Left hindlimb (tissue), 1 donor: Measurements from ENCODE around the gene OR2A42.
"Not testable (repeated sequence)": the region's sequence is repeated elsewhere in the genome, so short reads cannot be mapped to it uniquely, and the experiment has no call there.

ENCODE experiments used
- DNase-seq: peaks from one replicate; pipeline ENCODE4 v3.0.0-alpha.2; 2018

OR2A42 gene, protein sequence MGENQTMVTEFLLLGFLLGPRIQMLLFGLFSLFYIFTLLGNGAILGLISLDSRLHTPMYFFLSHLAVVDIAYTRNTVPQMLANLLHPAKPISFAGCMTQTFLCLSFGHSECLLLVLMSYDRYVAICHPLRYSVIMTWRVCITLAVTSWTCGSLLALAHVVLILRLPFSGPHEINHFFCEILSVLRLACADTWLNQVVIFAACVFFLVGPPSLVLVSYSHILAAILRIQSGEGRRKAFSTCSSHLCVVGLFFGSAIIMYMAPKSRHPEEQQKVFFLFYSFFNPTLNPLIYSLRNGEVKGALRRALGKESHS

GRCh38 chr7:144239365-144239764 is at the start of gene OR2A42:
Gene OR2A42 (minus strand): TSS chr7:144239605. CDS start chr7:144232843, 6,762 bp downstream.
- DNase-seq: not testable (repeated sequence)

- DNase-seq: not testable (repeated sequence)
Measured at GRCh38 chr7:144287171-144287784, 47.9 kb upstream of the OR2A42 start.

- not testable (repeated sequence) for DNase-seq
Measured at GRCh38 chr7:144283716-144284115, 44.3 kb upstream of the OR2A42 start.

DNA sequence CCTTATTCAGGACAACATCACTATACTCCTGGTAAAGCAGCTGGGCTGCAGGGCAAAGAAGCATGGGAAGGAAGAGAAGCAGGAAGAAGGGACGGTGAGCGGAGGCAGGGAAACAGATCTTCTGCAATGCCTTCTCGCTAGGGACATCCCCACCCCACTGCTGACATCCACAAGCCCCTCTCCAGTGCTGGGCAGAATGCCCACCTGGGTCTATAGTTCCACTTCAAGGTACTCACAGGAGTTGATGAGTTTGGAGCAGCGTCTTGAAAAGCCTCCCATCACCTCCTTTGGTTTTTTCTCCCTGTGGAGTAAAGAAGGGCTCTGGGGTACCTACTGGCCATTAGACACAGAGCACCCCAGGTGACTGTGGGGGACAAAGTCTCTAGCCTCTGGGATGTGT is 43.1 kb upstream of the OR2A42 start:
- not testable (repeated sequence) for DNase-seq

- DNase-seq: not testable (repeated sequence)
Measured at GRCh38 chr7:144281981-144282380, 42.6 kb upstream of the OR2A42 start.

- not testable (repeated sequence) for DNase-seq
Measured at GRCh38 chr7:144280010-144280409, 40.6 kb upstream of the OR2A42 start.

- DNase-seq: not testable (repeated sequence)
Measured at GRCh38 chr7:144275281-144275680, 35.9 kb upstream of the OR2A42 start.

- DNase-seq: not testable (repeated sequence)
Measured at GRCh38 chr7:144269188-144269587, 29.8 kb upstream of the OR2A42 start, which contains the start of gene CTAGE8. Gene CTAGE8 (minus strand): TSS chr7:144269288. CDS start chr7:144269250, 38 bp downstream.

- DNase-seq: not testable (repeated sequence)
Measured at GRCh38 chr7:144264692-144265091, 25.3 kb upstream of the OR2A42 start, which contains the start of gene OR2A7. Gene OR2A7 (minus strand): TSS chr7:144264792. CDS start chr7:144259628, 5,164 bp downstream.

- DNase-seq: not testable (repeated sequence)
Measured at GRCh38 chr7:144262128-144262527, 22.7 kb upstream of the OR2A42 start.

GRCh38 chr7:144259067-144259466 is 19.7 kb upstream of the OR2A42 start:
- not testable (repeated sequence) for DNase-seq

- DNase-seq: peak; percentile 12
Measured at GRCh38 chr7:144256112-144256511, 16.7 kb upstream of the OR2A42 start.

DNA sequence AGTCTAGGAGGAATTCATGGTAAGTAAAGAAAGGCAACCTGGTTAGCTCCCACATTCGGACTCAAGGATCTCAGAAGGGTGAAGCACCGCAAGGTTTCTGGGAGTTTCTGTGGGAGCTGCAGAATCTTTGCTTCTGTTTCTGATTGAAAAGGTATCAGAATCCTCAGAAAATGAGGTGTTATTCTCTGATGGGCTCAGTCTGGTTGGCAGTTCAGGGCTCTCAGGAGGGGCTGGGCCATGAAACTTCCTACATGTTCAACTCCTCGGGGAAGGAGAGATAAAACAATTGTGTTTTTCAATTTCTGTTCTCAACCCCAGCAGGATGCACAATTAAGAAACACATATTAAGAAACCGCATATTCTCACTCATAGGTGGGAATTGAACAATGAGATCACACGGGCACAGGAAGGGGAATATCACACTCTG is 16.1 kb upstream of the OR2A42 start:
- DNase-seq: peak; percentile 4

DNA sequence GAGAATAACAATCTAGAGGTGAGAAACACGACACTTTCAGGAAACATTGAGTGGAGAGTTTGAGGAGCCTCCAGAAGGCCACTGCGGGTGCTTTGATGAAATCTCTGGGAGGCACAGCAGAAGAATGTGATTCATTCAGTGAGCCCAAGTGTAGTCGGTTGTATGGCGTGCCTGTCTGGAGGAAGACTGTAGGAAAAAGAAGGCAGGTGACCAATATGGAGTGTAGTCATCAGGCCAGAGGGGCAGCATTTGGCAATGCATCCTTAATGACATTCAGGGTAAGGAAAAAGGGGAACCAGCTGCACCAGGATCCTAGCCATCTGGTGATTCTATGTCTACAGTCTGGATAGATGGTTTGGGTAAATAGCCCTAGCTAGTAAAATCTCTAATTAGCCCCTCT is 12.9 kb upstream of the OR2A42 start:
- not testable (repeated sequence) for DNase-seq

DNA sequence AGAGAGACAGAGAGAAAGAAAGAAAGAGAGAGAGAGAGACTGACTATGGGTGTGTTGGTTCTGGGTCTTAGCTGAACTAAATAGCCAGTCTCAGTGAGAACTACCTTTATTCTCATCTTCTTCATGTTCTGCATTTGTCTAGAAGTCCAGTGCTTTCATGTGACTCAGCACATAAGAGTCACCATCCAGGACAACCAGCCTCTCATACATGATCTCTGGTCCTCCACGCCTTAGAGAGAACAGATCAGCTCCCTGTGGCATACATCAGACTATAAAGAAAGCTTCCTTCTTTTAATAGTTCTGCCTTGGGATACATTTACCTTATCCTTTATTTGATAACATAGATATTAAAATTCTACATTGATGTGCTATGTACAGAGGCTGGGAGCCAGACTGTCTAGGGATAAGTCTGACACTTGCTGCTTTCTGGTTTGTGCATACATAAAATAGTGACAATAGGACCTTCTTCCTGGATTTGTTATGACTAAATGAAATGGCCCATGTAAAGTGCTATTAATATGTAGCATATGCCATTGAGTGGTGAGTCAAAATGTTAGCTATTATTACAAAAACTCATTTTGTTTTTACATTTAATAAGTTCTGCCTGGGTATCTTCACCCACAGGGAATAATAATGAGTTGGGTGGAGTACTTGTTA is 8.4 kb upstream of the OR2A42 start:
- not testable (repeated sequence) for DNase-seq

DNA sequence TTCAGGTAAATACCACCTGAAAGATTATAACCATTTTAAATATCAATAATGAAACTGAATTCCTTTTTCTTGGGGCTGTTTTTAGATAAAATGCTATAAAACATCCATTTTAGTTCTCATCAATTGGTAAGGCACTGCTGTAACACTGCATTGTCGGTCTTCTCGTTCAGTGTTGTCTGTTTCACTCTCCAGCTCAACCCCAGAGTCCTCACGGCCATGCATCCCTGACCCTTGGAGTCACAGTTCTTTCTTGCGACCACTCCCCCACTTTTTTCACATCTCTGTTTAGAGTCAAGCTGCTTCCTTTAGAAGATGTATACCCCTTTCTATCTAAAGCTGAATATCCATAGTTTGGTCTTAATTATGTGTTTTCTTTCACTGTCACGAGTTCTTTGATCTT is 7.6 kb upstream of the OR2A42 start:
- not testable (repeated sequence) for DNase-seq

DNA sequence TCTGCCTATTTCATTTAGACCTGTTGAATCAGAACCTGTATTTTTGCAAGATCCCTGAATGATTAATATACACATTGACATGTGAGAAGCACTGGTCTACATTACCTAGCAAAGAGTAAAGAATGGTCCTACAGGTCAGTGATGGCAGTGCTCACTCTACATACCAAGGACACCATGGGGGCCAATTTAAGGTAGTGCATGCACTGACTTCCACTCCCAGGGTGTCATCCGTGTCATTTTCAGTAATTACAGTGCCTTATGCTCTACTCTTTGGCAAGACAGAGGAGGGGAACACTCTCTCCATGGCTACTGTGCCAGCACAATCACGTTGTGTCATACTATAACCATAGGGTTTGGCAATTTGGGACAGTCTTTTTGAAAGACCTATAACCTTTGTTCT is 6.0 kb upstream of the OR2A42 start:
- not testable (repeated sequence) for DNase-seq

- not testable (repeated sequence) for DNase-seq
Measured at GRCh38 chr7:144238530-144239082, 799 bp downstream of the OR2A42 start.

GRCh38 chr7:144233039-144233438 is 6.4 kb downstream of the OR2A42 start:
- not testable (repeated sequence) for DNase-seq

DNA sequence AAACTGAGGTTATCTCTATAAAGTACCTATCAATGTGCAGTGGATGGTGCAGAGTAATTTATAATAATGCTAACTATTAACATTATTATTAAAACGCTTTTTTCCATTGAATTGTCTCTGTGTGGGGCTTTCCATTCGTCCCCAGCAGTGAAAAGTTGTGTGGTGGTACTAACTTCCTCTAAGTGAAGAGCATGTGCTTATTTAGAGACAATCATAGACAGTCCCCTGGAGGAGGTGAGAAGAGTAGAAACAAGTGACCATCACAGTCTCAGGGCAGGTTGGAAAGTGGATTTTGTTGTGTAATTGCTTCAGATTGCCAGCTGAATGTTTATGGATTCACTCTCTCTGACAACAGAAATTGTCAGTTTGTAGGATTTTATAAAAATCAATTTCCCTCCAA is 8.4 kb downstream of the OR2A42 start:
- not testable (repeated sequence) for DNase-seq

GRCh38 chr7:144228810-144229209 is 10.6 kb downstream of the OR2A42 start:
- DNase-seq: peak; percentile 8

- not testable (repeated sequence) for DNase-seq
Measured at GRCh38 chr7:144226866-144227265, 12.5 kb downstream of the OR2A42 start.

GRCh38 chr7:144223675-144224074 is 15.7 kb downstream of the OR2A42 start:
- DNase-seq: not testable (repeated sequence)
